CD8-positive, alpha-beta memory T cell (primary cell): ENCODE data around the gene DNAJA3. TPM values are rescaled to one million over a fixed set of nuclear protein-coding genes. Genes with fewer than 3 reads are reported as not detected.

Source experiments
- CTCF ChIA-PET: fragments of 350-600 bp; sonication (Branson Sonifier 250); formaldehyde crosslinking; loops from one replicate; lab custom pipeline; 2021; ENCODE audit warnings: antibody characterized with exemption; lab: Charles Lee
- POLR2A ChIA-PET: fragments of 350-600 bp; sonication (Branson Sonifier 250); formaldehyde crosslinking; loops from one replicate; lab custom pipeline; 2021; ENCODE audit warnings: antibody characterized with exemption; lab: Charles Lee
- DNase-seq, 5 donors: peaks; one replicate each; pipeline versions ENCODE4 v3.0.0 to v3.0.0-alpha.2; 2020 to 2022; ENCODE audit warnings: mixed read lengths in 1 of 5
- H3K27ac ChIP-seq: one replicate; pipeline ENCODE4 v1.7.0; 2013; ENCODE audit warnings: low read depth, mild to moderate bottlenecking, low read length, moderate library complexity
- H3K27me3 ChIP-seq: 2 replicates; pipeline ENCODE4 v1.7.0; 2013; ENCODE audit warnings: low read length, mild to moderate bottlenecking; ENCODE audit not compliant: insufficient read depth, poor library complexity, severe bottlenecking
- H3K36me3 ChIP-seq: 2 replicates; pipeline ENCODE4 v1.7.0; 2013; ENCODE audit warnings: mild to moderate bottlenecking, low read length, moderate library complexity; ENCODE audit not compliant: insufficient read depth
- H3K4me1 ChIP-seq: 2 replicates; pipeline ENCODE4 v1.7.0; 2013; ENCODE audit warnings: mild to moderate bottlenecking, low read length, moderate library complexity; ENCODE audit not compliant: insufficient read depth
- H3K4me3 ChIP-seq: 2 replicates; pipeline ENCODE4 v1.7.0; 2013; ENCODE audit warnings: mild to moderate bottlenecking, low read length
- H3K9me3 ChIP-seq: 2 replicates; pipeline ENCODE4 v1.7.0; 2013; ENCODE audit warnings: mild to moderate bottlenecking, low read length
- H3K27ac Mint-ChIP-seq, 8 donors: one replicate each; pipeline ENCODE4 v1.8.0; 2020 to 2021; ENCODE audit warnings: mixed read lengths in 8 of 8, mild to moderate bottlenecking in 6 of 8, inconsistent platforms in 3 of 8, moderate library complexity in 3 of 8
- H3K27me3 Mint-ChIP-seq, 2 donors: one replicate each; pipeline ENCODE4 v1.8.0; 2020 to 2021; ENCODE audit warnings: mixed read lengths in 2 of 2, mild to moderate bottlenecking in 1 of 2, moderate library complexity in 1 of 2
- H3K36me3 Mint-ChIP-seq, 3 donors: one replicate each; pipeline ENCODE4 v1.8.0; 2020 to 2021; ENCODE audit warnings: mixed read lengths in 3 of 3, inconsistent platforms in 1 of 3, mild to moderate bottlenecking in 1 of 3
- H3K4me1 Mint-ChIP-seq, 3 donors: one replicate each; pipeline ENCODE4 v1.8.0; 2020 to 2021; ENCODE audit warnings: mixed read lengths in 3 of 3, inconsistent platforms in 1 of 3, mild to moderate bottlenecking in 1 of 3
- H3K4me3 Mint-ChIP-seq, 7 donors: one replicate each; pipeline ENCODE4 v1.8.0; 2020 to 2021; ENCODE audit warnings: mixed read lengths in 7 of 7, mild to moderate bottlenecking in 6 of 7, moderate library complexity in 4 of 7, inconsistent platforms in 2 of 7
- H3K9me3 Mint-ChIP-seq, 5 donors: one replicate each; pipeline ENCODE4 v1.8.0; 2020 to 2022; ENCODE audit warnings: mixed read lengths in 5 of 5, mild to moderate bottlenecking in 3 of 5, moderate library complexity in 2 of 5, inconsistent platforms in 1 of 5
- polyA plus RNA-seq: library from polyadenylated mRNA; unstranded; fragments of 300-500 nt; fragmentation: Illumina TruSeq; gene quantifications from one replicate; pipeline ENCODE4 v1.2.3, GENCODE V29; 2021
- total RNA-seq, 2 experiments: library from RNA; stranded (reverse); gene quantifications; one replicate each; pipeline ENCODE4 v1.2.3, GENCODE V29; 2021

The DNAJA3 gene
- total and polyA plus RNA-seq, 3 experiments from 2014 or later: 51.1 to 108 (median 104) TPM

GRCh38 chr16:4501071-4501478 lies 75.4 kb downstream of the DNAJA3 start:
- H3K36me3 Mint-ChIP-seq: peaks cover 0 to 39% (median 8%) of the 10 kb centered on the region in 3 donors
- Histone ChIP-seq H3K36me3 (peaks cover 8% of the 10 kb centered on the region), H3K27ac (no peak overlapping the region), H3K9me3 (no peaks in the 10 kb centered on the region), H3K27me3 (no peaks in the 10 kb centered on the region), H3K4me3 (no peak overlapping the region), H3K4me1 (peaks cover 90% of the 10 kb centered on the region)
- no peaks in the 10 kb centered on the region for H3K9me3 Mint-ChIP-seq
- H3K27me3 Mint-ChIP-seq: no peaks in the 10 kb centered on the region
- no peak for DNase-seq
- H3K4me1 Mint-ChIP-seq: peaks cover 72 to 92% (median 90%) of the 10 kb centered on the region in 3 donors
- peak overlapping the region in 7 of 8 donors; percentile 29 to 90 (median 85) for H3K27ac Mint-ChIP-seq
- H3K4me3 Mint-ChIP-seq: no peak overlapping the region
- POLR2A ChIA-PET: interaction anchor here (0.6 kb wide), 1 partner anchor 360 kb away, joined by 3 read pairs; no protein-coding TSS in a partner anchor
- CTCF ChIA-PET: interaction anchor here (0.8 to 3.8 kb wide), 6 partner anchors 11 to 123 kb away, joined by 3 to 31 read pairs (median 4); partner anchors contain the start of genes HMOX2 and MGRN1

GRCh38 chr16:4505356-4506147 lies 79.9 kb downstream of the DNAJA3 start:
- Histone ChIP-seq H3K27ac (peak overlapping the region; percentile 72), H3K4me1 (peaks cover 63% of the 10 kb centered on the region), H3K27me3 (no peaks in the 10 kb centered on the region), H3K9me3 (no peaks in the 10 kb centered on the region), H3K4me3 (peak overlapping the region; percentile 65), H3K36me3 (peaks cover 36% of the 10 kb centered on the region)
- Mint-ChIP-seq H3K4me1 (peaks cover 60 to 67% (median 62%) of the 10 kb centered on the region in 3 donors), H3K9me3 (no peaks in the 10 kb centered on the region), H3K27me3 (peaks cover 0 to 2% of the 10 kb centered on the region in 2 donors), H3K4me3 (peak overlapping the region; percentile 55 to 85 (median 77)), H3K27ac (peak overlapping the region; percentile 94 to 100 (median 98)), H3K36me3 (peaks cover 0 to 47% (median 4%) of the 10 kb centered on the region in 3 donors)
- DNase-seq: peak; percentile 59 to 93 (median 86)
- ChIA-PET CTCF (interaction anchor here (0.8 to 7.1 kb wide), 22 partner anchors 9 to 119 kb away, joined by 3 to 95 read pairs (median 5); partner anchors contain the start of genes CDIP1, HMOX2, MGRN1 and NMRAL1), POLR2A (interaction anchor here (0.7 to 4.4 kb wide), 11 partner anchors 9 to 234 kb away, joined by 3 to 42 read pairs (median 4); partner anchors contain the start of genes CDIP1, HMOX2 and NMRAL1)

Other genes with a start within 250 kb of the DNAJA3 start
- gene SRL, start 183.8 kb upstream of the DNAJA3 start, total RNA-seq: not detected
- gene SRL, start 183.8 kb upstream of the DNAJA3 start, polyA plus RNA-seq: not detected
- gene TFAP4, start 152.8 kb upstream of the DNAJA3 start, total RNA-seq: 10 to 100 TPM; 43.0 to 43.8 TPM
- 0.92 TPM for gene TFAP4, start 152.8 kb upstream of the DNAJA3 start, polyA plus RNA-seq
- under 1 TPM; 0.13 to 0.26 TPM for gene GLIS2, start 109.8 kb upstream of the DNAJA3 start, total RNA-seq
- not detected for gene GLIS2, start 109.8 kb upstream of the DNAJA3 start, polyA plus RNA-seq
- 10 to 100 TPM; 66.6 to 70.2 TPM for gene PAM16, start 74.5 kb upstream of the DNAJA3 start, total RNA-seq
- 38.6 TPM for gene PAM16, start 74.5 kb upstream of the DNAJA3 start, polyA plus RNA-seq
- under 1 TPM in 1 of 2 experiments, not detected in 1; 0.31 TPM for gene VASN, start 54.0 kb upstream of the DNAJA3 start, total RNA-seq
- gene VASN, start 54.0 kb upstream of the DNAJA3 start, polyA plus RNA-seq: not detected
- gene CORO7, start 9.3 kb upstream of the DNAJA3 start, total RNA-seq: 10 to 100 TPM; 92.0 to 96.3 TPM
- 129 TPM for gene CORO7, start 9.3 kb upstream of the DNAJA3 start, polyA plus RNA-seq
- 10 to 100 TPM; 63.8 to 65.8 TPM for gene NMRAL1, start 48.8 kb downstream of the DNAJA3 start, total RNA-seq
- 75.4 TPM for gene NMRAL1, start 48.8 kb downstream of the DNAJA3 start, polyA plus RNA-seq
- 10 to 100 TPM; 87.5 to 95.2 TPM for gene HMOX2, start 50.5 kb downstream of the DNAJA3 start, total RNA-seq
- 178 TPM for gene HMOX2, start 50.5 kb downstream of the DNAJA3 start, polyA plus RNA-seq
- 10 to 100 TPM; 28.4 to 32.1 TPM for gene CDIP1, start 112.9 kb downstream of the DNAJA3 start, total RNA-seq
- gene CDIP1, start 112.9 kb downstream of the DNAJA3 start, polyA plus RNA-seq: 21.8 TPM
- gene C16orf96, start 130.5 kb downstream of the DNAJA3 start, total RNA-seq: under 1 TPM; 0.07 to 0.11 TPM
- gene C16orf96, start 130.5 kb downstream of the DNAJA3 start, polyA plus RNA-seq: 0.05 TPM
- 10 to 100 TPM; 18.7 to 22.3 TPM for gene UBALD1, start 189.0 kb downstream of the DNAJA3 start, total RNA-seq
- 4.9 TPM for gene UBALD1, start 189.0 kb downstream of the DNAJA3 start, polyA plus RNA-seq
- 10 to 100 TPM; 67.3 to 69.7 TPM for gene MGRN1, start 199.0 kb downstream of the DNAJA3 start, total RNA-seq
- gene MGRN1, start 199.0 kb downstream of the DNAJA3 start, polyA plus RNA-seq: 6.4 TPM